GM18907 (cell line): ENCODE measurements around the gene FABP1.

ENCODE experiments used
- ATAC-seq: cut with Tn5 transposase; IDR thresholded peaks from one replicate; pipeline ENCODE4 v1.9.1; 2021; ENCODE audit warnings: mild to moderate bottlenecking, moderate library complexity; ENCODE audit not compliant: unreplicated experiment

The FABP1 gene

GRCh38 chr2:88139203-88139702 lies 11.4 kb upstream of the FABP1 start:
- no peak for ATAC-seq

DNA sequence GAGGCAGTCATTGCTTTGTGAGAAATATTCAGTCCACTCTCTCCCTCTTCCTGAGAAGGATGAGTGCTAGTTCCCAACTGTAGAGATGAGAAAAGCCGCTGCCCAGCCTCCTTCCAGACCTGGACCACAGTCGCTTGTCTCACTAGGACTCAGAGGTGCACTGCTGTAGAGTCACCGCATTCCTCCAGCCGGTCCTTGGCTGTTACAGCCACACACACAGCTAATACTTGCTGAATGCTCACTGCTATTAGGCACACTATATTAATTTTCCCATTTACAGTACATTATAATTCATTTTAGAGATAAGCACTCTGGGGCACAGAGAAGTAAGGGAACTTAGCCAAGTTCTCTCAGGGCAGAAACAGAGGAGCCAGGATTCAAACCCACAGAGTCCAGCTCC lies 10.0 kb upstream of the FABP1 start:
- ATAC-seq = no peak

- no peak for ATAC-seq
Observed at GRCh38 chr2:88136817-88137216, 9.0 kb upstream of the FABP1 start.

GRCh38 chr2:88133875-88134274 lies 6.0 kb upstream of the FABP1 start:
- ATAC-seq = no peak

DNA sequence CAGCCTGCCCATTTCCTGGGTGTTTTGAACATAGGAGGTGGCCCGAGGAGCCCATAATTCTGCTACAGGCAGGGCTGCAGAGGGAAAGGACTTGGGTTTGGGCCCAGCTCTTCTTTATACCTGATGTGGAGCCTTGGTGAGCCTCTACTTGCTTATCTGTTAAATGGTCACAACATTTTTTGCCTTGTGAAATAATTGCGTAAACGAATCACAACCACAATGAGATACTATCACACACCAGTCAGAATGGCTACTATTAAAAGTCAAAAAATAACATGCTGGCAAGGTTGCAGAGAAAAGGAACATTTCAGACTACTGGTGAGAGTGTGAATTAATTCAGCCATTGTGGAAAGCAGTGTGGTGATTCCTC lies 4.1 kb upstream of the FABP1 start:
- no peak for ATAC-seq

DNA sequence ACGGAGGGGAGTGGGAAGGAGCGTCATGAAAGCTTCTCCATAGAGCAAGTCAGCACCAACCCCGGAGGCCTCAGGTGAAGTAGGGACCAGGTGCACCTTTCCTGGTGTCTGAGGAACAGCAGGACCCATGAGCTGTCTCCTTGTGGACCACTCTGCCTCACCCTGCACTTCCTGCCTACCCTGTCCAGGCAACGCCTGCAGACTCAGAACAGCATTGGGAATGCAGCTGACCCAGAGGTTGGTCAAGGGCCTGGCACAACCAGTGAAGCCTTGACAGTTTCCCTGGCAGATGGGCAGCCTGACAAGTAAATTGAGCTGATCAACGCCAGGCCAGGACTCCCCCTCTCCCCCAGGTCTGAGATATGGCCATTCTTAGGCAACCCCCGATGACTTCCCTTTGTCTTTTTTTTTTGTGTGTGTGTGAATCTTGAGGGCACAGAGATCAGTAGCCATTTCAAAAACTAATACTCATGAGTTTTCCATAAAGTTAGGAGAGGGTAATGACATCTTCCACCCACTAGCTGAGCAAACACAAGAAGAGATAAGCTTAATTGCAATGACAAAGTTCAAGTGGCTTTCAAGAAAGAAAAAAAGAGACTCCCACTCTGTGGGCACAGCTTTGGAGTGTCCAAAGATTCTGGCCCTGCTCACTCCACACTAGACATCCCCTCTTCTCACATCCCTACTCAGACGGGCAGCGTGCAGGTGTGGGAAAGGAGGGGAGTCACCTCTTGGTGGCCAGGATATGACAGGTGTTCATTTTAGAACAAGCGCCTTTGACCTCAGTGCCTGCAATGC lies 3.5 kb upstream of the FABP1 start:
- no peak for ATAC-seq

- no peak for ATAC-seq
Observed at GRCh38 chr2:88129313-88129959, 1.6 kb upstream of the FABP1 start.

DNA sequence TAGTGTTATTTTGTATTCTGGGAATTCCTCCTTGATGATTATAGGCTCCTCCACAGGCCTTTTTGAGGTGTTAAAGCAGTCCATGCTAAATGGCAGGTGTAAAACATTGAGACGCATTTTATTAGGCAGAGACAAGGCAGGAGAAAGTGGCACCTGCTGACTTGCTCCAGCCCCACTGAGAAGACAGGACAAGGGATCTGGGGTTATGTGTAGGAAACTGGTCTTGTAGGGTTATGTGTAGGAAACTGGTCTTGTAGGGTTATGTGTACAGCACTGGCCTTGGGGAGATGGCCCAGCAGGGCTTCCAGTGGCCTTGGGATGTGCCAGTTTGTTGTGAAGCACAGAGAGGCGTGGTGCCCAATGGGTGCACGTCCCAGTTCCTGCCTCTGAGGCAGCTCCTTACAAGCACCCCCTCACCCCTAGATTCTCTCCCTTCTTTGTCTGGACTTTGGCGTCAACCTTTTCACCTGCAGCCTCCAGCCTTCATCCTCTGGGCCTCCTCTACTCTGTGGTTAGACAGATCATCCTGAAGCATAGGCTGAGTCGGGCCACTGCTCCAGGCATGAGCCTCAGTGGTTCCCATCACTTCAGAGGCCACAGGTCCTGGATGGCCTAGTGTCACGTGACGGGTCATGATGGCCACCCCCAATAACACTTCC lies 921 bp upstream of the FABP1 start:
- ATAC-seq = no peak

- ATAC-seq = no peak
Observed at GRCh38 chr2:88127638-88127887, 299 bp downstream of the FABP1 start.

- ATAC-seq = no peak
Observed at GRCh38 chr2:88126772-88127637, 857 bp downstream of the FABP1 start.

DNA sequence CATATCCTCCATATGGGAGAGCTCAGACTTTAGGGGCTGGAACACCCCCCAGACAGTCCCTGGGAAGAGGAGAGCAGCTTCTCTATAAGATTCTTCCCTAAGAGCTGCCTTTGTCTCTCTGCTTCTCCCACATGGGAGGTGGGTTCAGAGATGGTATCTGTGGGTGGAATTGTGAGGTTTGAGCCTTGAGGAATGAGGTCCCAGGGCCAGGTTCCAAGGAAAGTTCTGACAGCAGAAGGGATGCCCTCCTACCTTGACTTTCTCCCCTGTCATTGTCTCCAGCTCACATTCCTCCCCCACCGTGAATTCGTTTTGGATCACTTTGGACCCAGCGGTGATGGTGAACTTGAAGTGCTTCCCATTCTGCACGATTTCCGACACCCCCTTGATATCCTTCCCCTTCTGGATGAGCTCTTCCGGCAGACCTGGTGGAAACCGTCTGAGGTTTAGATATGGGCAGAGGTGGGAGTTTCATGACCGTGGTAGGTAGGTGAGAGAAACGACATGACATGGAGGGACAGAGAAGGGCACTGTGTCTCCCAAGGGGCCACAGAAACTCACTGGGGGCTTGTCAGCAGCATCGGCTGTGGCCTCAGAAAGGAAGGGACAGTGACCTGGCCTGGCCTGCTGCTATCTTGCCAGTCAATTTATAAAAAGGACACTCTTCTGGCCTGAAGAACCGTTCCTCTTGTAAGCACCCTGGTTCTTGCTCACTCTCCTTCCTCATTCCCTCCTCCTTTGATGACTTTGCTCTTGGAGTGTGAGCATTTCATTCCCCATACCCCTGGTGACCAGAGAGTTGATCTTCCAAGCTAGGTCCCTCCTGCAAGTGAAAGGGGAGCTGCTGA lies 1.7 kb downstream of the FABP1 start:
- no peak for ATAC-seq

GRCh38 chr2:88125344-88125923 lies 2.4 kb downstream of the FABP1 start:
- no peak for ATAC-seq

- no peak for ATAC-seq
Observed at GRCh38 chr2:88123975-88124917, 3.6 kb downstream of the FABP1 start.

DNA sequence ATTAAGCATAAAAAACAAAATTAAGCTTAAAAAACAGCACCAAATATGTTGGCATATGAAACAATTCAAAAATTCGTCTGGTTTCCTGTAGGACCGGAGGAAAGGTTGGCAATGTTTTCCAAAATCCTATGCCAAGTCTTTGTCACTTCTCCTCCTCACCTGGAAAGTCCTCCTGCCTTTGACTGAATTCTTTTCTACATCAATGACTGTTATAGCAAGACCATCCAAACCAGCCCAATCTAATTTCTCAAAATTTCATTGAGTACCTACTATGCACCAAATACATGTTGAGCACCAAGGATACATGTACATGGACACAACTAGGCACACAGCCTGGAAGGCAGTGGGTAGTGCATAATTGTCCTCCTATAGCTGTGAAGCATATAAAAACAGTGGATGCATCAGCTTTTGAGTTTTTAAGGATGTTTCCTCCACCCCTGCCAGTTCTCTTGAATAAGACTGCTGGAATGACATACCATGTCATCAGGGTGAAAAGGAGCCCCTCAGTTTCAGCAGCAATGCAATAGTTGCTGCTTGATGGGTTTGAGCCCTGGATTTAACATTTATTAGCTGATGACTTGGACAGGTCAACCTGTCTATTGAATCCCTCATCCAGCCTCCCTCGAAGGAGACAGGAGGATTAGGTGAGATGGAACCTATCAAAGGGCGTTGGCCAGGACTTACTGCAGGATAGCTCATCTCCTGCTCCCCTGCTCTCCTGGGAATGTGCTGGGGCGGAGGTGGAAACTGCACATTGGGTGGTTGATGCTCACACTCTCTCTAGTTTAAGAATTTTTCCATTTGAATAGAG lies 4.5 kb downstream of the FABP1 start:
- ATAC-seq = no peak

- no peak for ATAC-seq
Observed at GRCh38 chr2:88122141-88122884, 5.5 kb downstream of the FABP1 start.

DNA sequence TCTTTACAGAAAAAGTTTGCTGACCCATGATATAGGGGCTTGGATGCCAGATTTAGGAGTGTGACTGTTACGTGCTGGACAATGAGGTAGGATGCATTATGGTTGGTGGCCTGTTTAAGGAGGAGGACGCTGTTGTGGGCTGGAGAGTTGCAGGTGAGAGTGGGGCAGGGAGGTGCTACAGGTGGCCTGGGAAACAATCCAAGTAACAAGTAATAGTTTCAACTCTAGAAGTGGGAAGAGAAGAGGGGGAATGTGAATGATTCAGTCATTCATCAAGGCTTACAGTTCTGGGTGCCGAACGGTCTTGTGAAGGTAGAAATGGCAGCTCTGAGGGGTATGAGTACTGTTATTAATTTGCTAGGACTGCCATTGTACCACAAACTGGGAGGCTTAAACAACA lies 6.2 kb downstream of the FABP1 start:
- no peak for ATAC-seq

DNA sequence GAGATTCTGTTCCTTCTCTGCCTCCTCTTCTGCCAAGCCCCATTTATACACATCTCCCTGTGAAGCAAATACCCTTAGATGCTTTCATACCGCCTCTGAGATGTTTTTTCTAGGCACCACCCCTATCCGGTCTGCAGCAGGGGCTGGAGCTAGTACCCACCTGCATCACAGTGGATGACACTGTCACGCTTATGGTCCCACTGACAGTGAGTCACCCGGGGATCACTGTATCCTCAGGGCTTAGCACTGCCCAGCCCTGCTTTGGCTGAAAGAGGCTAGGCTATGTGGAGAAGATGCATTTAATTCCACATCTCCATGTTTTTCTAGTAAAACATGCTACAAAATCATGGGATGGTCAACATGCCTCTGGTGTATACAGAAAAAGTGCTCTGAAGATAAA lies 9.9 kb downstream of the FABP1 start:
- ATAC-seq = no peak
